ENCODE measurements around the gene GNPTG. TPM values are rescaled to one million over a fixed set of nuclear protein-coding genes. Genes with fewer than 3 reads are reported as not detected.

Gene GNPTG
- total RNA-seq, 4 donors from 2014 or later, result 28.4 to 95.9 (median 48.6) TPM

- Histone ChIP-seq H3K4me3 (no peak overlapping the region), H3K27ac (no peak overlapping the region), H3K27me3 (no peaks in the 10 kb centered on the region), H3K4me1 (no peaks in the 10 kb centered on the region), H3K9me3 (no peaks in the 10 kb centered on the region), H3K36me3 (no peaks in the 10 kb centered on the region)
- TF ChIP-seq CTCF (IDR thresholded peaks at IDR 0.05) (no peak), POLR2A (IDR thresholded peaks at IDR 0.05) (no peak)
- DNase-seq, result no peak
- intact Hi-C loops (cut with DNase I; ENCODE audit: low total_unique reads), result no loop called here
Measured at GRCh38 chr16:1366060-1366711, 14.5 kb downstream of the GNPTG start.

- DNase-seq, result no peak
- H3K36me3 ChIP-seq, result no peaks in the 10 kb centered on the region
- no peaks in the 10 kb centered on the region for H3K9me3 ChIP-seq
- TF ChIP-seq CTCF (IDR thresholded peaks at IDR 0.05) (no peak), POLR2A (IDR thresholded peaks at IDR 0.05) (no peak)
- H3K27ac ChIP-seq, result no peak overlapping the region
- no peak overlapping the region for H3K4me3 ChIP-seq
- intact Hi-C loops (cut with DNase I; ENCODE audit: low total_unique reads), result no loop called here
- H3K4me1 ChIP-seq, result no peaks in the 10 kb centered on the region
- no peaks in the 10 kb centered on the region for H3K27me3 ChIP-seq
Measured at GRCh38 chr16:1366712-1367299, 15.1 kb downstream of the GNPTG start.

GRCh38 chr16:1367486-1368174, 15.9 kb downstream of the GNPTG start:
- H3K36me3 ChIP-seq, result no peaks in the 10 kb centered on the region
- no peak for DNase-seq
- TF ChIP-seq CTCF (IDR thresholded peaks at IDR 0.05), result no peak
- TF ChIP-seq POLR2A (IDR thresholded peaks at IDR 0.05), result no peak
- H3K27ac ChIP-seq, result no peak overlapping the region
- no peak overlapping the region for H3K4me3 ChIP-seq
- no peaks in the 10 kb centered on the region for H3K9me3 ChIP-seq
- intact Hi-C loops (cut with DNase I; ENCODE audit: low total_unique reads), result no loop called here
- H3K4me1 ChIP-seq, result no peaks in the 10 kb centered on the region
- no peaks in the 10 kb centered on the region for H3K27me3 ChIP-seq

- intact Hi-C loops (cut with DNase I; ENCODE audit: low total_unique reads), result no loop called here
- H3K36me3 ChIP-seq, result no peaks in the 10 kb centered on the region
- no peak overlapping the region for H3K27ac ChIP-seq
- H3K4me1 ChIP-seq, result no peaks in the 10 kb centered on the region
- H3K4me3 ChIP-seq, result no peak overlapping the region
- no peaks in the 10 kb centered on the region for H3K27me3 ChIP-seq
- TF ChIP-seq POLR2A (IDR thresholded peaks at IDR 0.05) (no peak), CTCF (IDR thresholded peaks at IDR 0.05) (no peak)
- no peaks in the 10 kb centered on the region for H3K9me3 ChIP-seq
- DNase-seq, result no peak
Measured at GRCh38 chr16:1371054-1371978, 19.6 kb downstream of the GNPTG start.
